H9 (cell line): ENCODE data around the gene RPS6KB2. TPM values are rescaled to one million over a fixed set of nuclear protein-coding genes. Genes with fewer than 3 reads are reported as not detected.
A peak's percentile ranks its signal among the peaks of the same experiment; 100 is the strongest.

Source experiments
- DNase-seq: peaks from one replicate; pipeline ENCODE4 v3.0.0-alpha.2; 2017
- H2AFZ ChIP-seq: one replicate; pipeline ENCODE4 v1.6.1; 2013; ENCODE audit warnings: mild to moderate bottlenecking, low read length, control low read depth, moderate library complexity
- H2AK5ac ChIP-seq: 2 replicates; pipeline ENCODE4 v1.6.1; 2013; ENCODE audit warnings: low read length, control low read depth, mixed read lengths; ENCODE audit not compliant: insufficient read length
- H2BK120ac ChIP-seq: one replicate; pipeline ENCODE4 v1.6.1; 2013; ENCODE audit warnings: low read depth, mild to moderate bottlenecking, low read length, control low read depth, inconsistent platforms; ENCODE audit not compliant: poor library complexity, severe bottlenecking
- H2BK12ac ChIP-seq: 2 replicates; pipeline ENCODE4 v1.6.1; 2013; ENCODE audit warnings: low read length, control low read depth, mixed read lengths, low read depth; ENCODE audit not compliant: insufficient read length
- H2BK15ac ChIP-seq: 2 replicates; pipeline ENCODE4 v1.6.1; 2013; ENCODE audit warnings: low read depth, low read length, control low read depth
- H2BK20ac ChIP-seq: one replicate; pipeline ENCODE4 v1.6.1; 2013; ENCODE audit warnings: low read depth, mild to moderate bottlenecking, low read length, control low read depth, inconsistent platforms; ENCODE audit not compliant: poor library complexity, severe bottlenecking
- H2BK5ac ChIP-seq: 2 replicates; pipeline ENCODE4 v1.6.1; 2013; ENCODE audit warnings: low read length, control low read depth, mixed read lengths; ENCODE audit not compliant: insufficient read length
- H3K14ac ChIP-seq: 2 replicates; pipeline ENCODE4 v1.6.1; 2013; ENCODE audit warnings: low read length, control low read depth; ENCODE audit not compliant: insufficient read depth
- H3K18ac ChIP-seq: 2 replicates; pipeline ENCODE4 v1.6.1; 2013; ENCODE audit warnings: low read depth, mild to moderate bottlenecking, mixed read lengths, low read length, control low read depth; ENCODE audit not compliant: insufficient read length
- H3K23ac ChIP-seq: 2 replicates; pipeline ENCODE4 v1.6.1; 2013; ENCODE audit warnings: low read length, control low read depth, mixed read lengths, low read depth; ENCODE audit not compliant: insufficient read length
- H3K23me2 ChIP-seq: 2 replicates; pipeline ENCODE4 v1.6.1; 2013; ENCODE audit warnings: low read depth, mild to moderate bottlenecking, mixed read lengths, low read length, control low read depth; ENCODE audit not compliant: insufficient read length, poor library complexity, severe bottlenecking
- H3K27ac ChIP-seq: 2 replicates; pipeline ENCODE4 v1.5.1; 2013; ENCODE audit warnings: low read length, control low read depth, mixed read lengths, low read depth; ENCODE audit not compliant: insufficient read length
- H3K27me3 ChIP-seq: 2 replicates; pipeline ENCODE4 v1.6.1; 2013; ENCODE audit warnings: low read length, control low read depth, inconsistent platforms; ENCODE audit not compliant: insufficient read depth
- H3K4ac ChIP-seq: 2 replicates; pipeline ENCODE4 v1.6.1; 2013; ENCODE audit warnings: low read depth, mild to moderate bottlenecking, control low read depth, inconsistent platforms, low read length, moderate library complexity
- H3K4me1 ChIP-seq: 2 replicates; pipeline ENCODE4 v1.6.1; 2013; ENCODE audit warnings: low read length, control low read depth, inconsistent platforms; ENCODE audit not compliant: insufficient read depth
- H3K4me2 ChIP-seq: 2 replicates; pipeline ENCODE4 v1.6.1; 2013; ENCODE audit warnings: low read length, control low read depth, mixed read lengths; ENCODE audit not compliant: insufficient read length, insufficient read depth
- H3K56ac ChIP-seq: 2 replicates; pipeline ENCODE4 v1.6.1; 2013; ENCODE audit warnings: low read depth, mild to moderate bottlenecking, mixed read lengths, low read length, control low read depth; ENCODE audit not compliant: insufficient read length
- H3K79me1 ChIP-seq: 2 replicates; pipeline ENCODE4 v1.6.1; 2013; ENCODE audit warnings: low read depth, mild to moderate bottlenecking, moderate library complexity, low read length, control low read depth, inconsistent platforms; ENCODE audit not compliant: insufficient read depth, poor library complexity, severe bottlenecking
- H3K79me2 ChIP-seq: 2 replicates; pipeline ENCODE4 v1.6.1; 2013; ENCODE audit warnings: low read length, control low read depth, inconsistent platforms; ENCODE audit not compliant: insufficient read depth
- H3K9ac ChIP-seq: 2 replicates; pipeline ENCODE4 v1.6.1; 2013; ENCODE audit warnings: low read length, control low read depth, mixed read lengths; ENCODE audit not compliant: insufficient read length; ENCODE audit errors: extremely low read depth
- H3K9me3 ChIP-seq: one replicate; pipeline ENCODE4 v1.6.1; 2013; ENCODE audit warnings: low read depth, low read length, inconsistent platforms; ENCODE audit not compliant: control insufficient read depth
- H3T11ph ChIP-seq: one replicate; pipeline ENCODE4 v1.6.1; 2013; ENCODE audit warnings: mild to moderate bottlenecking, low read length, control low read depth, inconsistent platforms
- H4K20me1 ChIP-seq: one replicate; pipeline ENCODE4 v1.6.1; 2013; ENCODE audit not compliant: control insufficient read depth, insufficient read length, insufficient read depth
- H4K5ac ChIP-seq: 2 replicates; pipeline ENCODE4 v1.6.1; 2013; ENCODE audit warnings: low read depth, mild to moderate bottlenecking, mixed read lengths, low read length, control low read depth; ENCODE audit not compliant: insufficient read length
- H4K8ac ChIP-seq: replicated peaks from 2 replicates; pipeline ENCODE4 v1.6.1; 2013; ENCODE audit warnings: low read length, control low read depth, mixed read lengths, low read depth; ENCODE audit not compliant: insufficient read length
- H4K91ac ChIP-seq: 2 replicates; pipeline ENCODE4 v1.6.1; 2013; ENCODE audit warnings: low read depth, mild to moderate bottlenecking, moderate library complexity, mixed read lengths, low read length, control low read depth; ENCODE audit not compliant: insufficient read length
- H3K27ac Mint-ChIP-seq, 3 experiments: 2 replicates in 2 of 3; 3 replicates in 1 of 3; pipeline ENCODE4 v1.8.0; 2020 to 2021; ENCODE audit warnings: mixed read lengths in 3 of 3, mild to moderate bottlenecking in 1 of 3, moderate library complexity in 1 of 3
- H3K27me3 Mint-ChIP-seq: 2 replicates; pipeline ENCODE4 v1.8.0; 2021; ENCODE audit warnings: low read depth, mild to moderate bottlenecking, moderate library complexity, mixed read lengths
- H3K36me3 Mint-ChIP-seq, 3 experiments: 2 replicates in 2 of 3; 3 replicates in 1 of 3; pipeline ENCODE4 v1.8.0; 2020 to 2021; ENCODE audit warnings: low read depth in 3 of 3, mixed read lengths in 3 of 3; ENCODE audit not compliant: insufficient read depth in 1 of 3
- H3K4me1 Mint-ChIP-seq, 2 experiments: 2 replicates each; pipeline ENCODE4 v1.8.0; 2020; ENCODE audit warnings: mixed read lengths in 2 of 2
- H3K4me3 Mint-ChIP-seq, 2 experiments: 2 replicates in 1 of 2; 3 replicates in 1 of 2; pipeline ENCODE4 v1.8.0; 2020 to 2021; ENCODE audit warnings: mild to moderate bottlenecking in 2 of 2, mixed read lengths in 2 of 2, moderate library complexity in 1 of 2
- H3K9me3 Mint-ChIP-seq, 2 experiments: 2 replicates in 1 of 2; 3 replicates in 1 of 2; pipeline ENCODE4 v1.8.0; 2020; ENCODE audit warnings: mild to moderate bottlenecking in 2 of 2, mixed read lengths in 2 of 2, moderate library complexity in 1 of 2
- WGBS: extraction: QIAGEN DNeasy Blood & Tissue Kit; methylation state at CpG from one replicate; pipeline ENCODE4 v1.1.7; 2013; ENCODE audit warnings: missing lambda C conversion rate, low lambda C conversion rate, mixed read lengths; ENCODE audit not compliant: insufficient read length; ENCODE audit errors: extremely low coverage; 5-methylcytosine and 5-hydroxymethylcytosine counted together
- total RNA-seq: library from RNA; stranded (reverse); gene quantifications from 2 replicates; pipeline ENCODE4 v1.2.1, GENCODE V29; 2021
- TF ChIP-seq, protein P1 (sequence below): fragments of 200-600 bp; sonication (generic); conservative IDR thresholded peaks from 3 replicates; pipeline ENCODE4 v1.8.0; 2021; ENCODE audit warnings: antibody characterized with exemption, mild to moderate bottlenecking

The RPS6KB2 gene
- total RNA-seq, 1 experiment from 2014 or later = 51.7 TPM

DNA sequence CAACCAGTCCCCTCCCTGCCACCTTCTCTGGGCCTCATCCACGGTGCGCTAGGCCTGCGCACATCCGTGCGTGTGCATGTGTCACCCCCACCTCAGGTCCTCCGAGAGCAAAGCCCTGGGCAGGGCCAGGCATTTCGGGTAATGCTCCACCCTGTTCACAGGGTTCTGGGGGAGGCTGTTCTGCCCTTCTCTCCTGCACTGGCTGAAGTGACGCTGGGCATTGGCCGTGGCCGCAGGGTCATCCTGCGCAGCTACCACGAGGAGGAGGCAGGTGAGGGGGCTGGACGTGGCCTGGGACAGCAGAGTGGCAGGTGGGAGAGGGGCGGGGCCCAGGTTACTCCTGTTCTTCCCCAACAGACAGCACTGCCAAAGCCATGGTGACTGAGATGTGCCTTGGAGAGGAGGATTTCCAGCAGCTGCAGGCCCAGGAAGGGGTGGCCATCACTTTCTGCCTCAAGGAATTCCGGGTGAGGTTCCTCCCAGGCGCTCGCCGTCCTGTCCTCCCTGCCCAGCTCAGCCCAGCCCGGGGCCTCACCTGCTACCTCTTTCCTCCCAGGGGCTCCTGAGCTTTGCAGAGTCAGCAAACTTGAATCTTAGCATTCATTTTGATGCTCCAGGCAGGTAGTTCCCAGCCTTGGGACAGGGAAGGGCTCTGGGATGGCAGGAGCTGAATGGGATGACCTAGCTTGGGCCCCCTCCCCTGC lies 32.6 kb upstream of the RPS6KB2 start:
- H3K4ac ChIP-seq = no peak overlapping the region
- H3K14ac ChIP-seq = no peak overlapping the region; the same call in 1 of the 2 replicates
- peak overlapping the region in 2 of 3 experiments; percentile 22 to 55; a peak in 2 of 7 replicates for H3K27ac Mint-ChIP-seq
- no peak overlapping the region for H4K91ac ChIP-seq
- peaks cover under 1% of the 10 kb centered on the region for H3K79me1 ChIP-seq
- no peak overlapping the region for H2BK120ac ChIP-seq
- H3K79me2 ChIP-seq = peaks cover 3% of the 10 kb centered on the region; the same call in 1 of the 2 replicates
- no peak overlapping the region for H3K27ac ChIP-seq
- H2BK15ac ChIP-seq = no peak overlapping the region
- H3K18ac ChIP-seq = no peak overlapping the region
- H3K9me3 Mint-ChIP-seq = no peaks in the 10 kb centered on the region; a peak in 1 of 5 replicates
- H3K9me3 ChIP-seq = no peaks in the 10 kb centered on the region
- no peak overlapping the region for H3K4me2 ChIP-seq
- no peak overlapping the region for H3K56ac ChIP-seq
- no peak overlapping the region for H3K9ac ChIP-seq
- peaks cover under 1% of the 10 kb centered on the region; the same call in 1 of the 2 replicates for H3K4me1 ChIP-seq
- H3K23me2 ChIP-seq = peaks cover 13% of the 10 kb centered on the region
- no peak for DNase-seq
- H2BK5ac ChIP-seq = no peak overlapping the region
- H3K36me3 Mint-ChIP-seq = peaks cover 21 to 57% (median 51%) of the 10 kb centered on the region in 3 experiments
- H2BK12ac ChIP-seq = no peak overlapping the region
- H3K4me1 Mint-ChIP-seq = peaks cover 23 to 26% of the 10 kb centered on the region in 2 experiments
- H2BK20ac ChIP-seq = no peak overlapping the region
- no peak overlapping the region for H3K23ac ChIP-seq
- H3K4me3 Mint-ChIP-seq = no peak overlapping the region
- H4K20me1 ChIP-seq = no peaks in the 10 kb centered on the region
- no peaks in the 10 kb centered on the region for H3K27me3 ChIP-seq
- H2AK5ac ChIP-seq = no peak overlapping the region
- TF ChIP-seq, protein P1, sequence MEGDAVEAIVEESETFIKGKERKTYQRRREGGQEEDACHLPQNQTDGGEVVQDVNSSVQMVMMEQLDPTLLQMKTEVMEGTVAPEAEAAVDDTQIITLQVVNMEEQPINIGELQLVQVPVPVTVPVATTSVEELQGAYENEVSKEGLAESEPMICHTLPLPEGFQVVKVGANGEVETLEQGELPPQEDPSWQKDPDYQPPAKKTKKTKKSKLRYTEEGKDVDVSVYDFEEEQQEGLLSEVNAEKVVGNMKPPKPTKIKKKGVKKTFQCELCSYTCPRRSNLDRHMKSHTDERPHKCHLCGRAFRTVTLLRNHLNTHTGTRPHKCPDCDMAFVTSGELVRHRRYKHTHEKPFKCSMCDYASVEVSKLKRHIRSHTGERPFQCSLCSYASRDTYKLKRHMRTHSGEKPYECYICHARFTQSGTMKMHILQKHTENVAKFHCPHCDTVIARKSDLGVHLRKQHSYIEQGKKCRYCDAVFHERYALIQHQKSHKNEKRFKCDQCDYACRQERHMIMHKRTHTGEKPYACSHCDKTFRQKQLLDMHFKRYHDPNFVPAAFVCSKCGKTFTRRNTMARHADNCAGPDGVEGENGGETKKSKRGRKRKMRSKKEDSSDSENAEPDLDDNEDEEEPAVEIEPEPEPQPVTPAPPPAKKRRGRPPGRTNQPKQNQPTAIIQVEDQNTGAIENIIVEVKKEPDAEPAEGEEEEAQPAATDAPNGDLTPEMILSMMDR = no peak
- no peaks in the 10 kb centered on the region for H3K27me3 Mint-ChIP-seq
- no peak overlapping the region for H4K8ac ChIP-seq
- no CpG with 5 or more reads among the region's 19 CpGs for WGBS
- H3T11ph ChIP-seq = no peak overlapping the region
- no peak overlapping the region for H2AFZ ChIP-seq
- H4K5ac ChIP-seq = no peak overlapping the region
